Stimulated activated CD8-positive, alpha-beta memory T cell treated with anti-CD3 and anti-CD28 coated beads, Interleukin-4, amount 100 ng/mL, for 4 hours (primary cell): ENCODE results near the gene THUMPD3.

Source experiments
- DNase-seq, 2 donors: peaks; one replicate each; pipeline ENCODE4 v3.0.0-alpha.2; 2020; ENCODE audit warnings: low read depth in 2 of 2, low spot score in 1 of 2

Gene THUMPD3, protein sequence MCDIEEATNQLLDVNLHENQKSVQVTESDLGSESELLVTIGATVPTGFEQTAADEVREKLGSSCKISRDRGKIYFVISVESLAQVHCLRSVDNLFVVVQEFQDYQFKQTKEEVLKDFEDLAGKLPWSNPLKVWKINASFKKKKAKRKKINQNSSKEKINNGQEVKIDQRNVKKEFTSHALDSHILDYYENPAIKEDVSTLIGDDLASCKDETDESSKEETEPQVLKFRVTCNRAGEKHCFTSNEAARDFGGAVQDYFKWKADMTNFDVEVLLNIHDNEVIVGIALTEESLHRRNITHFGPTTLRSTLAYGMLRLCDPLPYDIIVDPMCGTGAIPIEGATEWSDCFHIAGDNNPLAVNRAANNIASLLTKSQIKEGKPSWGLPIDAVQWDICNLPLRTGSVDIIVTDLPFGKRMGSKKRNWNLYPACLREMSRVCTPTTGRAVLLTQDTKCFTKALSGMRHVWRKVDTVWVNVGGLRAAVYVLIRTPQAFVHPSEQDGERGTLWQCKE

DNA sequence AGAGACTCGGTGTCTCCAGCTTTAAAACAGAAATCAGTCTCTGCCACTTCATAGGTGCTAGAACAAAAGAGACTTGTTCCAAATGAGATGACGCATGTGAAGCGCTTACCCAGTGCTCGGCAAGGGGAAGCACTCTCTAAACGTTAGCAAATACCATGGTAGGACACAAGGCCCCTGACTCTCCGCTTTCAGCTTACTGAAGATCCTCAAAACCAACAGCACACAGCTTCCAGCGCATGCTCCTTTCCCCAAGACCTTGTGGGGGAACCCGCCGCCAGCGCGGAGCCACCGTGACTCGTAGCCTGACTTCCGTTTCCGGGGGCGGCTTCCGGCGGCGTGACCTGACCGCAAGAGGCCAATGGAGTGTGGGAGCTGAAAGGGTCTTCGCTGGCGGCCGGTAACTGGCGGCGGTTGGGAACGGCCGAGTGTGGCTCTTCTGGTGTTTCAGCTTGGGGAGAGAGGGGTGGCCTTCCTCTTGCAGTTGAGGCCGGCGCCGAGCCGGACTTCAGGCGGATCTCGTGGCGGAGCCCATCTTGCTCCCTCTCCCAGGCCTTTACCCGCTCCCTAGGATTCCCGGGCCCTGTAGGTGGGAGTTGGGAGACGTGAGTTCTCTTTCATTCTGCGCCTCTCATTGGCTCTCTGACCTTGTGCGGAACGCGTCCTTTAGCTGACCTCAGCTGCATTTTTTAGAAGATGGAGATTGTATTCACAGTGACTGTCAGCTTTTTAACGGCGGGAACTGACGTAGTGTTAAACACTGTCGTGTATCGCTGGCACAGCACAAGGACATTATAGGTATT lies at the start of gene THUMPD3:
THUMPD3 (plus strand) TSS at position 324 of the 800 bp plus-strand sequence. CDS start 2,015 bp downstream, outside the sequence.
- DNase-seq = peak; percentile 90 to 92

DNA sequence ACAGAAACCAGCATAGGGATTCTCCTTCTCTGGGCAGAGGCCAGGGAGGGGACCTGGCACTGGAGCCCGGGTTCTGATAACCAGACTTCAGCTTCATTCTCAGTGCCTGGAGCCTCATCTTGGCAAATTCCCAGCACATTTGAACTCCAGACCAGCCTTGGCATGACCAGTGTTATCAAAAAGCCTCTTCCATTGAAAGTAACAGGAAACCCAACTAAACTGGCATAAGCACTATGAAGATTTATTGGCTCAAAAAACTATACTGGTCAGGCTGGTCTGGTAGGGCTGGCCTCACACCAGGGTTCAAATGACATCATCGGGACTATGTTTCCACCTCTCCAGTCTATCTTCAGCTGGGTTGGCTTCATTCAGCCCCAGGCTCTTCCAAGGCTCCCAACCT lies 48.1 kb upstream of the THUMPD3 start:
- DNase-seq = no peak

DNA sequence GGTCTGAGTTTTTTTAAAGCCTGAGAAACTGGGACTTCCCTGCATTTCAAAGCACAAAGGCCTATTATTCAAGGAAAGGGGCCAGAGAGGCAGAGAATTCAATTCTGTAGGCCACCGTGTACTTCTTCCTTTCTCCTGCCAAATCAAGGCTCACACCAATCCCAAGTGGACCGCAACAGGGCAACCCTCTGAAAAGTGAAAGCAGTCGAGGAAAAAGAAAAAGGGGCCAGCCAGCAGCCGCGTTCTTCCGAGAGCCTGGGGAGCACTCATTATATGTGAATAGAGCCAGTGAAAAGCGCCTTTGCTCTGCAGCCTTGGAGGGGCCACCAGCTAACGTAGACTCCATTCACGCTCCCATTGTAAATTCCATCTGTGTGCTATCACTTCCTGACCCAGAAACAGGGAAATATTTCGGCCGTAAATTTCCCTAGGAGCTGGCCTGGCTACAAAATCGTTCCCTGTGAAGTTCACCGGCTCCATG lies 45.9 kb upstream of the THUMPD3 start:
- DNase-seq = no peak

DNA sequence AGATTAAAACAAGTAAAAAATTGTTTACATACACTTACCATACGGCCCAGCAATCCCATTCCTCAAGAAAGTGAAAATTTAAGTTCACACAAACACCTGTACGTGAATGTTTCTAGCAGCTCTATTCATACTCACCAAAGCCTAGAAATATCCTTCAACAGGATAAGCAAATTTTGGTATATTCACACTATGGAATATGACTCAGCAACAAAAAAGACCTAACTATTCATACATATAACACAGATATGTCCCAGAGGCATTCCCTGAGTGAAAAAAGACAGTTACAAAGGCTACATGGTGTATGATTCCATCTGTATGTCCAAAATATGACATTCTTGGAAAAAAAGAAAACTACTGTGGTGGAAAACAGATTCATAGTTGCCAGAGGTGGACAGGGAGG lies 40.1 kb upstream of the THUMPD3 start:
- no peak for DNase-seq

DNA sequence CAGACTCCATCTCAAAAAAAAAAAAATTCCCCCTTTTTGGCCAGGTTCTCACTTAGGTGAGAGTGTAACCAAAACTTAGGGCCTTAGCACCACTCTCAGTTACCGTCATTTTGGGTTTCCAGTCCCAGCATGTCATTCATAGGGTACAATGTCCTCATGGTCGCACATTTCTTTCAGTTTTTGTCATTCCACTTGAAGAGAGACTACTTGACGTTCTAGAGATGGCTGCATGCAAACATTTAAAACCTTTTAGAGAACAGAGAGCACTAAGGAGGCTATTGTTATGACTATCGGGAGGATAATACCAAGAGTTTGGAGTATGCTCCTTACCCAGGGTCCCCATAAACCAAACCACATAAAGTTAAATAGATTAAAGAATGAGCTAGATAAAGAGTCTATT lies 37.9 kb upstream of the THUMPD3 start:
- no peak for DNase-seq

DNA sequence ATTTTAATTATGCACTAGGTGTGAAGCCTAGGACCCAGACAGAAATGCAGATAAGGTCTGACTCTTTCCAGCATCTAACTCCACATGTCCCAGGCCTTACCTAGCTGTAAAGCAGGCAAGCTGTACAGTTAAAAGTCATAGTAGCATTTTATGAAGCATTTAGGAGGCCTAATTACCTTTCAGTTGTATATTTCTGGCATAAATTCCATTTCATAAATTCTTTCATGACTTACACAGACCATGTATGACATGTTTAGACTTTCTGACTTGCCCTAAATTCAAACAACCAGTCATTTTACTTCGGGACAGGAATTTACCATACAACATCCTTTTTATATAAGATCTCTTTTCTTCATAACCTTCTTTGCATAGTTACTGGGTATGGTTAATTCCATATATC lies 35.3 kb upstream of the THUMPD3 start:
- no peak for DNase-seq

DNA sequence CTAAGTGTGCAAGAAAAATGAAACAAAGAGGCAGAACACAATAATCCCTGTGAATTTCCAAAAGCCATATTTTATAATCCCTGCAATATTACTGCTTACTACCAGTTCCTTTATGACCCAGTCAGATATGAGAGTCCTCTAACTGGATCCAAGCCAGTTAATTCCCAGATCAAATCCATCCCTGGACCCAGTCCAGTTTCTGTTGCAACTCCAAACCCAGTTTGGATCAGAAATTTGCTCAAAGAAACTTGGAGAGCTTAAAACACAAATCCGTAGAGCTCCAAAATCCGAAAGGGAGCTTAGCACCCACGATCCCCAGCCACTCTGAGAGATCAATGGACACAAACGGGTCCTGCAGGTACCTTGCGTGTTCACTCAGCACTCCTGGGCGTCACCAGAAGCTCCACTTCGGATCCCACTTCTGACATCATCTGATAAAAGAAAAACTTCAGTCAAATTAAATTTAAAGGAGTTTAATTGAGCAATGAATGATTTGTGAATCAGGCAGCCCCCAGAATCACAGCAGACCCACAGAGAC lies 32.6 kb upstream of the THUMPD3 start:
- no peak for DNase-seq

DNA sequence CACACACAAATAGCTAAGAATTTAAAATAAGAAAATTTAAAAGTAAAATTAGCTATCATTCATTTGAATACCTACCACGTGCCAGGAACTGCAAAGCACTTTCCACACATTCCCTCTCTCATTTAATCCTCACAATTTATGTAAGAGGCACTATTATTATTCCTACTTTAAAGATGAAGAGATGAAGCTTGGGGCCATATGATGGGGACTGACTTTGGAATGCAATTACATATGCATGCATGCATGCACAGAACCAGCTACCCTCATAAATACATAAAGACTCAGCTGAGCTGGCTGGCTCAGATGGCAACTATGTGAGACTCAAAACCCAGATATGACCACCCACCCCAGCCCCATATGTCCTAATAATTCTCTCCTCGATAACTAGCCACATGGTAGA lies 31.7 kb upstream of the THUMPD3 start:
- DNase-seq = no peak

DNA sequence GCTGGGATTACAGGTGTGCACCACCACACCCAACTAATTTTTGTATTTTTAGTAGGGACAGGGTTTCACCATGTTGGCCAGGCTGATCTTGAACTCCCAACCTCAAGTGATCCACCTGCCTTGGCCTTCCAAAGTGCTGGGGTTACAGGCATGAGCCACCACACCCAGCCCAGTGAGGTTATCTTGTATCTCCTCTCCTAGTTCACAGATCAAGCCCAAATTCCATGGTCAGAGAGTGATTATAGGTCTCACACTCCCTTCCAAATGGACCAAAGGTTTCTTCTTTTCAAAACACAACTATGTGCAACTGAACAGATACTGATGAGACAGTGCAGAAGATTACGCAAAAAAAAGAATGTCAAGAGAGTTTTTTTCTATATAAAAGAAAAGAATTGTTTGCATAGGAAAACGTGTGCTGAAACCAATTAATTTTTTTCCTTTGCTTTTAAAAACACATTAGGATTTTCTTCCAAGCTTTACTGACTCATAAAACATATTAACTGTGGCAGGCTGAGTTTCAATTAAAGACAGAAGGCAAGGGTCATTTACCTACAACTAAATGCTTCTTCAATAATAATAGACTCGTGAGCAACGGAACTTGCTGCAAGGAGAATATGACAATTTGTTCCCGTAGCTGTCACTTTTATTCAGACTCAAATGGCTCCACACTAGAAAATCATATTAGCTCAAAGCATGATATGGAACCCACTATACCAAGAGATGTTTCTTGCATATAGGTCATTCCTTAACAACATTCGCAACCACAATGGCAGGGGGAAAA lies 30.4 kb upstream of the THUMPD3 start:
- no peak for DNase-seq

DNA sequence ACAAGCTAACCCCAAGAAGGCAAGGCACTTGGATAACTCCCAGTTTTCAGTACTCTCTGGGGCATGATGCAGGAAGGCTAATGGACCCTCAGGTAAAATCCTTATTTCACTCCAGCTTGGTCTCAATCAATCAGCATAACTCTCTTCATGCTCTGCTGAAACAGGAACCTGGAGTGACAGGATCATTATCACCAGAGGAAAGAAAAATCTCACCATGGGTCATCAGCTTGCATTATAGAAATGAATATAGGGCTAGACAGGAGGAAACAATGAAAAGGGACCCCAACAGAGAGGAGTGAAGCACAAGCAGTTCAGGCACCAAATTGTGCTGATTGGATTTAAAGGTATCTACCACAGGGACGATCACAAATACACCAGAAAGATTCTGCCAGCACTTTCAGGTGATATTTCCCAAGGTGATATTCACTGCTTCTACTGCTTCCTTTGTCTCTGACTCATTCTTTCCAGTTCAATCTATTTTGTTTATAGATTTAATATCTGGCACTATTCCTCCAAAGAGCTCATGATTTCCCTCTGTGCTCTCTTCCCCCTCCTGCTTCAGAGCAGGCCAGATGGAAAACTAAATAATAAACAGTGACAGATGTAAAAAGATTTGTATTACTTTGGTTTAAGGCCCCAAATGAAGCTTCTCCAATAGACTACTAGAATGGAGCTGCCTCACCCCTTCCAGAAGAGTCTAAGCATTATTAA lies 22.9 kb upstream of the THUMPD3 start:
- DNase-seq = no peak

DNA sequence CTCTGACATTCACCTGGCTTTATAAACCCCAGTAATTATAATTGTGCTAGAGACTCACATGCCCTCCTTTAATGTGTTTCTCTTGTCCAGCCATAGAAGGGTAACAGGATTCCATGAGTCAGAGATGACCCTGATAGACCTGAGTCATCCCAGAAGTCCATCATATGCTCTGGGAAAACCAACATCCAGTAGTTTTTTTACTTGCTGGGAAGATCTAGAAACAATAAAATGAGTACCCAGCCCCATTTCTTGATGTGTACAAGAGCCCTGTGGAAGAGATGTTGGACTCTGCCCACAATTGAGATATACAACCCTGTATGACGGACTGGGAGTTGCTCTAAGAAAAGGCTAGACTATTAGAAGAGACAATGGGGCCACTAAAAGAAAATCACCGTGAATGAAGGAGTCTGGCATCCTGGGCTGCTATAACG lies 22.4 kb upstream of the THUMPD3 start:
- no peak for DNase-seq

DNA sequence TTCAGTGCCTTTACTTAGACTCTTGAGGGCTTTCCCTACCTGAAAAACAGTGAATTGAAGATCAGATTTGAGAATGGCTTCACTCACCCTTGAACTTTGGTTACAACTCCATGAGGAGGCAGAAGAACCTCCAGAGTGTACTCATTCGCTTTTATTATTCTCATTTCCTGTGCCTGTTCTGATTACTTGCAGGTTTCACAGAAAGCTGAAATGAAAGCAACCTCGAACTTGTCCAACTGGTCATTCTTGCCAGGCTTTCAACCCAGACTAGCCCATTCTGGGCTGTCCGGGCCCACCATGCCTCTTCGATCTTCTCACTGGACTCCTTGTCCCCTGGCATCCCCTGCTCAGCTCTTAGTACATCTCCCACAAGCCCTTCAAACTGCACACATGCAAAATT lies 20.2 kb upstream of the THUMPD3 start:
- DNase-seq = no peak

DNA sequence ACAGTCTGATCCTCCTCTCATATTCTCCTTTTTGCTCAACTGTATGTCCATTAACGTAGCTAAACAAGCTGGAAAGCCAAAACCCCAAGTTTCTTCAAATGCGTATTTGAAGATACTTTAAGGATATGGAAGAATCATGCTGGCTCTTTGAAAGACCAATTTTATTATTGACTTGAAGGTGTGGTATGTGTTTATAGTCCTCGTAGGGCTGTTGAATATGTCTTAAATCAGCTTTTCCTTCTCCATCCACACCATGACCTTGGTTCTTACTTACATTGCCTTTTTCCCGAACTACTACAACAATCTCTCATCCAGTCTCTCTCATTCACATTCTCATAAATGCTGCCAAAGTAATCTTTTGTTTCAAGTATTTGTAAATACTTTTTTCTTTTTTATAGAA lies 19.7 kb upstream of the THUMPD3 start:
- DNase-seq = no peak

DNA sequence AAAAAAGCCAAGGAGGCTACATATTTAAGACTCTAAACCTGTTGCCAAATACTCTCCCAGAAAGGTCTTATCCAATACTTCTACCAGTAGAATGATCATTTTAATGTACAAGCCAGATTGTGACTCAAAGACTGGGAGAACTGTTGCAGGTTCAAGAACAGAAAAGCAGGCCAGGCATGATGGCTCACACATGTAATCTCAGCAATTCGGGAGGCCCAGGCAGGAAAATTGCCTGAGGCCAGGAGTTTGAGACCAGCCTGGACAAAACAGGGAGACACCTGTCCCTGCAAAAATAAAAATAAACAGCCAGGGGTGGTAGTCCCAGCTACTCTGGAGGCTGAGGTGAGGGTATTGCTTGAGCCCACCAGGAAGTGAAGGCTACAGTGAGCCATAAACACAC lies 17.8 kb upstream of the THUMPD3 start:
- no peak for DNase-seq

DNA sequence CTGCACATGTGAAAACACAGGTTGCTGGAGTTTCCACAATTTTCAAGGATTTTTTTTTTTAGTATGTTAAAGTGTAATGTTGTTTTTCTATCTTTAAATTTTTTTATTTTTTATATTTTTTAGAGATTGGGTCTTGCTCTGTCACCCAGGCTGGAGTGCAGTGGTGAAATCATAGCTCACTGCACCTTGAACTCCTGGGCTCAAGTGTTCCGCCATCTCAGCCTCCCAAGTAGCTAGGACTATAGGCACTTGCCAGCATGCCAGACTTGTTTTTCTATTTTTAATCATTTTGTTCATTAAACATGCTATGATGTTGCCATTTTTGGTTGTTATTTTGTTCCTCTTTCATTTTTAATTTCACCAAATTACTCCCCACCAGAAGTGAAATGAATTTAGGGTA lies 16.7 kb upstream of the THUMPD3 start:
- DNase-seq = no peak

DNA sequence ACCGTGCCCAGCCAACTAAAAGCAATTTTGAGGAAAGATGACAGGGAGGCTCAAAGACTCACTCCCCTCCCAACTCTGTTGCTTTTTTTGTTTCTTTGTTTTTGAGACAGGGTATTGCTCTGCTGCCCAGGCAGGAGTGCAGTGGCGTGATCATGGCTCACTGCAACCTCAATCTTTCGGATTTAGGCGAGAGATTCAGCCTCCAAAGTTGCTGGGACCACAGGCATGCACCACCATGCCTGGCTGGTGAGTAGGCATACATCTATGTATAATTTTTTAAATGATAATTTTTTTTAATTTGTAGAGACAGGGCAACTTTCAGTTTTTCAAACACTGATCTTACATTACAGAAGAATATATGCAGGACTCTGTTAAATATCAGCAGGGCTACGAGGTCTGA lies 15.8 kb upstream of the THUMPD3 start:
- DNase-seq = no peak

DNA sequence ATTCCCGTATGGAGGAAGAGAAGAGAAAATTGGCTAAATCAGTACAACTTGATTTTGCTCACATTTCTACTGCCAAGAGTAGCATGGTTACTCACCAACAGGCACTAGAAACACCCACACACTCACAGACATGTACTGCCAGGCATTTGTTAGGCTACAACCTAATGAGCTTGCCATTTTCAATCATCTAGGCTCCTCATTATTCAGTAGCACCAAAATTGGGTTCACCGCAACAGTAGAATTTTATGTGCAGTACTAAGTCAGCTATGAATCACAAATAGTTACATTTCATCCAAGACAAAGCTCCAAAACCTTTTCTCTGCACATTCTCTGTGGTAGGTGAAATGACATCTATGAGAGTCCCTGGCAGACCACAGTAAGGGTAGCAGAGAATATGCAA lies 15.0 kb upstream of the THUMPD3 start:
- no peak for DNase-seq

DNA sequence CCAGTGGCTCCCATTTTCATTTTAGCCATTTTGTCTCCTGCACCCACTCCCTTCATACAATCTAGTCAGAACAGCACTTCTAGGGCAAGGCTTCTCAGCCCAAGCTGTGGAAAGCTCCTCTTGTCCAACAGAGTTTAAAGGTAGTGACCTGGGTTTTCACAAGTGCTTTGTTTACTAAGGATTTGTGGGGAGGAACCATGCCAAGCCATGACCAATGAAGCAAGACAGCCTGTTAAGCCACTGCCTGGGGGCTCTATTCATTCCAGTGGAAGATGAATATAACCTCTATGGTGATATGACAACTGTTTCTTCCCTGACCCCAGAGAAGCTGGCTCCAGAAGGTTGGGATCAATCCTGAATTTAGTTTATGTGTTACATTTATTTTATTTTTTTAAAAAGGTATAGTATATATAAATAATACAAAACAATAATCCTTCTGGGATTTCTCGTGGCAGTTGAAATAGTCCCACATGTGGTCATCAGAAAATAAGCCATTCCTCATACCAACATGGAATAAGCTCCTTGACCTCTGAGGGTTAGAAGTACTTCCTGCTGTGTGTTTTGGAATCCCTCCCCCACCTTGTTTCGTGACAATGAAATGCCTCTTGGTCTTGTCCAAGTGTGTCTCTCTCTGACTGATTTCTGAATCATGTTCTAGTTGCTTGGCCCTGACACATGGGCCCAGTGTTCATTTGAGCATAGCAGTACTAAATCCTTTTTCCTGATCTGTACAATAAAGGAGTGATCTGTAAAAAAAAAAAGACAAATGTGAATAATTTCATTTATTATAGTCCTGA lies 13.3 kb upstream of the THUMPD3 start:
- no peak for DNase-seq

DNA sequence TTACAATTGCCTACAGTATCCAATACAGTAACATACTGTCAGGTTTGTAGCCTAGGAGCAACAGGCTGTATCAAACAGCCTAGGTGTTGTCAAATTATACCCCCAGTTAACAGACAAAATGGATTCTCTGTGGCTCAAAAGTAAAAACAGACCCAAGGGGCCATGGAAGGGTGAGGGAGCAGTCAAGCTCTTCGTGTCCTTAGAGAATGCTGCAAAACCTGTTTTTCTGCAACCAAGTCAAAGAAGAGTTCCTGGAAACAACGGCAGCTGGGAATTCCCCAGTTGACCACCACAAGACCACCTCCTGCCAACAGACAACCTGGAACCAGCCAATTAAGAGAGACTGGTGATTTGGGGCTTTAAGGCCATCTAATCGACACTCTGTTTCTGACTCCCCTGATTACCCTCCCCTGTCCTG lies 11.1 kb upstream of the THUMPD3 start:
- no peak for DNase-seq
